Activated T-cell treated with anti-CD3 and anti-CD28 coated beads, Interleukin-2, amount 50 U/mL, for 72 hours (primary cell): Measurements from ENCODE around the gene ACAD8. TPM values are rescaled to one million over a fixed set of nuclear protein-coding genes. Genes with fewer than 3 reads are reported as not detected.

Experiments used
- ATAC-seq, 2 donors: fragments of 150-1000 bp; cut with Tn5 transposase; replicated peaks in 1 of 2; 2 replicates each; pipeline ENCODE4 v1.10.0; 2021; ENCODE audit warnings: moderate library complexity in 2 of 2, mild to moderate bottlenecking in 1 of 2
- DNase-seq, 2 donors: peaks; one replicate each; pipeline ENCODE4 v3.0.0; 2021 to 2022; ENCODE audit warnings: mixed read lengths in 1 of 2
- H3K27ac Mint-ChIP-seq: one replicate; pipeline ENCODE4 v1.8.0; 2022; ENCODE audit warnings: mild to moderate bottlenecking, moderate library complexity, mixed read lengths
- H3K27me3 Mint-ChIP-seq: one replicate; pipeline ENCODE4 v1.8.0; 2022; ENCODE audit warnings: low read depth, mixed read lengths
- H3K36me3 Mint-ChIP-seq, 2 donors: one replicate each; pipeline ENCODE4 v1.8.0; 2022; ENCODE audit warnings: mixed read lengths in 2 of 2, mild to moderate bottlenecking in 1 of 2; ENCODE audit not compliant: insufficient read depth in 2 of 2
- H3K4me1 Mint-ChIP-seq: one replicate; pipeline ENCODE4 v1.8.0; 2022; ENCODE audit warnings: low read depth, mixed read lengths
- H3K4me3 Mint-ChIP-seq, 2 donors: one replicate each; pipeline ENCODE4 v1.8.0; 2022; ENCODE audit warnings: mild to moderate bottlenecking in 2 of 2, mixed read lengths in 2 of 2, moderate library complexity in 2 of 2
- H3K9me3 Mint-ChIP-seq, 2 donors: one replicate each; pipeline ENCODE4 v1.8.0; 2022; ENCODE audit warnings: mixed read lengths in 2 of 2
- total RNA-seq, 2 donors: library from RNA; stranded (reverse); gene quantifications; one replicate each; pipeline ENCODE4 v1.2.3, GENCODE V29; 2022

Gene ACAD8
- total RNA-seq, 2 donors from 2014 or later, result 21.6 to 24.0 TPM

DNA sequence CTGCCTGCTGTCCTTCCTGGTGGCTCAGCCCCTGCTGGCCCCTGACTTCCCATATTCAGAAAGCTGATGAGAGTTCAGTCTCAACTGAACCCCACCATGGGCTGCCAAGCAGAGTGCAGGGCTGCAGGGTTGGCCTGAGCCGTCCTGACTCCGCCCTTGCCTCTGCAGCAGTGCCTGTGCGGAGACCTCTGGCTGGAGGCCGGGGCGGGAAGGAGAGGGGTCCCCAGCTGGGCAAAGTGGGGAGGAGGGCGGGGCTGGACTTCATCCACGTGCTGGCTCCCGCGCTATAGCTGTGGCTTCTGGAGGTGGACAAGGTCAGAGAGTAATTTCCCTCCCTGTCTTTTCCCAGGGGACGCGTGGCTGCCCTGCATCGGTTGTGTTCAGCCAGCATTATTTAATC is 36.4 kb downstream of the ACAD8 start:
- Mint-ChIP-seq H3K4me3 (no peak overlapping the region), H3K36me3 (peaks cover 0 to 1% of the 10 kb centered on the region in 2 donors), H3K27me3 (no peaks in the 10 kb centered on the region), H3K9me3 (no peaks in the 10 kb centered on the region), H3K4me1 (no peaks in the 10 kb centered on the region), H3K27ac (no peak overlapping the region)
- no peak for ATAC-seq
- no peak for DNase-seq

DNA sequence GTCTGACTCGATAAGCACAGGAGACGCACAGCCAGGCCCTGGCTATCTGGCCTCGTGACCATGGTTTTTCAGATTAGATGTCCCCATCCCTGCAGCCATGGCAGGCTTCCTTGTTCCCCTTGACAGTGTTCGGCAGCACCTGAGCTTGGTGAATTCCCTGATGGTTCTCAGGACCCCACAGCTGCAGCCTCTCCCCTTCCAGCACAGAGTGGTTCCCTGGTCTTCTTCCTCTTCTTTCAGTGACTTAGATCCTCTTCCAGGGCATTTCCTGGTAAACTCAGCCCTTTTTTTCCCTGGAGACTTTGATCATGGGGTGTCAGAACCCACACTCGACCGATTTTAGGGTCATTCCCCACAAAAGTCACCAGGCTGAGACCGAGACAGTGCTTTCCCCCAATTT is 37.3 kb downstream of the ACAD8 start:
- DNase-seq, result no peak
- no peaks in the 10 kb centered on the region for H3K4me1 Mint-ChIP-seq
- no peaks in the 10 kb centered on the region for H3K27me3 Mint-ChIP-seq
- no peak overlapping the region for H3K27ac Mint-ChIP-seq
- peaks cover 0 to 1% of the 10 kb centered on the region in 2 donors for H3K36me3 Mint-ChIP-seq
- H3K4me3 Mint-ChIP-seq, result no peak overlapping the region
- H3K9me3 Mint-ChIP-seq, result no peaks in the 10 kb centered on the region
- no peak for ATAC-seq

DNA sequence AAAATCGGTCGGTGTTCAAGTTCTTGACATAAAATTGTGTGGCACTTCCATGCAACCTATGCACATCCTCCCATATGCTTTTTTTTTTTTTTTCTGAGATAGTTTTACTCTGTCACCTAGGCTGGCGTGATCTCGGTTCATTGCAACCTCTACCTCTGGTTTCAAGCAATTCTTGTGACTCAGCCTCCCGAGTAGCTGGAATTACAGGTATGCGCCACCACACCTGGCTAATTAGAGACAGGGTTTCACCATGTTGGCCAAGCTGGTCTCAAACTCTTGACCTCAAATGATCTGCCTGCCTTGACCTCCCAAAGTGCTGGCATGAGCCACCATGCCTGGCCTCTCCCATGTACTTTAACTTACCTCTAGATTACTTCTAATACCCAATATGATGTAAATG is 37.8 kb downstream of the ACAD8 start:
- ATAC-seq (no peak), DNase-seq (no peak)
- peaks cover 0 to 1% of the 10 kb centered on the region in 2 donors for H3K36me3 Mint-ChIP-seq
- H3K9me3 Mint-ChIP-seq, result no peaks in the 10 kb centered on the region
- no peaks in the 10 kb centered on the region for H3K4me1 Mint-ChIP-seq
- H3K27me3 Mint-ChIP-seq, result no peaks in the 10 kb centered on the region
- H3K27ac Mint-ChIP-seq, result no peak overlapping the region
- no peak overlapping the region for H3K4me3 Mint-ChIP-seq

DNA sequence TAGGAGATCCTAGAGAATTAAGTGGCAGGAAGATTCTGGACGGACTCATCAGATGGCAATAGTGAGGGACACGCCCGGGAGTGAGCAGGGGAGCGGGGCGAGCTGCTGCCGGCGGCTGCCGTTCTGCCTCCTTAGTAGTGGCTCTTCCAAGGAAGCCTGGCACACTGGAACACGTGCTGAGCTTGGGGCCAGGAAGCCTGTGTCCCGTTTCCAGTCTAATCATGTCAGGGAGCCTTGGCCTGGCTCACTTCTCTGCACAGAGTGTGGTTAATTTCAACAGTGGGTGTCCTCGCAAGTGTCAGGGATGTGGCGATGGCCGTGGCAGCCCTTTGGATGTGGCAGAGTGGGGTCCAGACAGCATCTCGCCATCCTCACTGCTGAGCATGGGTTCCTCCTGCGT is 39.3 kb downstream of the ACAD8 start:
- ATAC-seq, result no peak
- no peaks in the 10 kb centered on the region for H3K9me3 Mint-ChIP-seq
- no peaks in the 10 kb centered on the region for H3K4me1 Mint-ChIP-seq
- no peak for DNase-seq
- peaks cover 0 to 1% of the 10 kb centered on the region in 2 donors for H3K36me3 Mint-ChIP-seq
- H3K4me3 Mint-ChIP-seq, result no peak overlapping the region
- no peaks in the 10 kb centered on the region for H3K27me3 Mint-ChIP-seq
- H3K27ac Mint-ChIP-seq, result no peak overlapping the region

DNA sequence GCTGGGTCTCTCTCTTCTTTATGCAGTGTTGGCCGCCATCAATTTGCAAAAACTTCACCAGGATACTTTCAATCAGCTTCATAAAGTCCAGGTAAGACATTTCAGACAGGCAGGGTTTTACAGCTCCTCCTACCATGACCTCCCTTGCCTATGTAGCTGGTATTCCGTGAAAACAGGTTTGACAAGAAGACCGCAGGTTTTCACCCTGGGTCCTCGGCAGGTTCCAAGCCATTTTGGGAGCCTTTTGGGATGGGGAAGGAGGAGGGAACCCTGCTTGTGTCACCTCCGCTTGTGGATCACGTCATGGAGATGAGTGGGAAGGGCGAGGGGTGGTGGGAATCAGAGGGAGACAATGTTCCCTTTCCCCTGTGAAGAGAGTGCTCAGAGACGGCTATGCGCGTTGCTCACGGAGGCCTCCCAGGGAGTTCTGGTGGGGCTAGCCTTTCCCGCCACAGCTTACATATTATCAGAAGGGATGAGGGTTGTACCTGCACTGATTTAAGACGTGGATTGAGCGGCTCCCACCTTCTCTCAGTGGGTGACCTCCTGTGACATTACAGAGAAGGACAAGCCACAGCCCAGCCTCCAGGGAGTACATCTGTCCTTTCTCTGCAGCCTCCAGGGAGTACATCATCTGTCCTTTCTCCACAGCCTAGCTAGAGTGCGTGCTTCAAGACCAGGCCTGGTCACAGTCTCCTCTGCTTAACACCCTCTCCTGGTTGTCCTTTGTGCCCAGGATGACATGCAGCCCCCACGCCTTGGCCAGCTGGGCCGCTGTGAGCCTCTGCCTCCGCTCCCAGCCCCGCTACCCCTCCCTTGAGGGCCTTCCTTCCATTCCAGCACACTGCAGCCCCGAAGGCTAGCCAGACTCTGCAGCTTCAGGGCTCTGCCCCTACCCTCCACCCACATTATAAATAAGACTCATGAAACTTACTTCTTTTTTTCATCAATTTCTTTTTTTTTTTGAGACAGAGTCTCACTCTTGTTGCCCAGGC is 40.0 kb downstream of the ACAD8 start:
- H3K9me3 Mint-ChIP-seq, result no peaks in the 10 kb centered on the region
- ATAC-seq, result no peak
- no peaks in the 10 kb centered on the region for H3K4me1 Mint-ChIP-seq
- no peak overlapping the region for H3K4me3 Mint-ChIP-seq
- peaks cover 0 to 1% of the 10 kb centered on the region in 2 donors for H3K36me3 Mint-ChIP-seq
- no peak for DNase-seq
- H3K27me3 Mint-ChIP-seq, result no peaks in the 10 kb centered on the region
- H3K27ac Mint-ChIP-seq, result no peak overlapping the region

DNA sequence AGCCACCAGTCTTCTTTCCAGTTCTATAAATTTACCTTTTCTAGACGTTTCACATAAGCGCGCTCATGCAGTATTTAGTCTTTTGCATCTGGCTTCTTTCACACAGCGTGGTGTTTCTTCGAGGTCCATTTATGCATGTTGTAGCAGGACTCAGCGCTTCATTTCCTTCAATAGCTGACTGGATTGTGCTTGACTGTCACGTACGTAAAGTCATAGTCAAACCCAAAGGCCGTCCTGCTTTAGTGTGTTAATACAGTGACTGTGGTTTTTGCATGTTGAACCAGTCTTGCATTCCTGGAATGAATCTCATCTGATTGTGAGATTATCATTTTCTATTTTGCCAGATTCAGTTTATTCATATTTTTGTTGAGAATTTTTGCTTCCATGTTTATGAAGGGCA is 41.3 kb downstream of the ACAD8 start:
- H3K4me1 Mint-ChIP-seq, result no peaks in the 10 kb centered on the region
- no peak overlapping the region for H3K27ac Mint-ChIP-seq
- no peaks in the 10 kb centered on the region for H3K9me3 Mint-ChIP-seq
- ATAC-seq, result peak; percentile 44 to 92
- H3K36me3 Mint-ChIP-seq, result peaks cover 0 to 4% of the 10 kb centered on the region in 2 donors
- no peaks in the 10 kb centered on the region for H3K27me3 Mint-ChIP-seq
- H3K4me3 Mint-ChIP-seq, result peak overlapping the region in 1 of 2 donors; percentile 19
- DNase-seq, result no peak

DNA sequence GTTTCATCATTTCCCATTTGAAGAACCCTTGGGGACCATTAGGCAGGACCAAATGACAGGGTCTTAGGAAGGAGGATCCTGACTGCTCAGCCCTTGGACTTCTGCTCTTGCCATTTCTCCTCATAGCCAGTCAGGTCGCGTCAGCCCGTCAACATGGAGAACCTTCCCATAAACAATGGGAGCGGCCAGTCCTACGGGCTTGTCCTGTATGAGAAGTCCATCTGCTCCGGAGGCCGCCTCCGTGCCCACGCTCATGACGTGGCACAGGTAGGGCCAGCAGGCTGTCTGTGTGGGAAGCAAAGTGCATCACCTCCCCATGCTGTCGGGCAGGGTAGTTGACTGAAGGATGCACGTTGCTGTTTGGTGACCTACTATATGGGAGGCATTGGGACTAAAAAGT is 58.9 kb downstream of the ACAD8 start:
- DNase-seq (no peak), ATAC-seq (no peak)
- H3K27ac Mint-ChIP-seq, result no peak overlapping the region
- no peak overlapping the region for H3K4me3 Mint-ChIP-seq
- no peaks in the 10 kb centered on the region for H3K27me3 Mint-ChIP-seq
- H3K9me3 Mint-ChIP-seq, result peaks cover 4 to 7% of the 10 kb centered on the region in 2 donors
- H3K36me3 Mint-ChIP-seq, result peaks cover 6 to 7% of the 10 kb centered on the region in 2 donors
- H3K4me1 Mint-ChIP-seq, result no peaks in the 10 kb centered on the region

DNA sequence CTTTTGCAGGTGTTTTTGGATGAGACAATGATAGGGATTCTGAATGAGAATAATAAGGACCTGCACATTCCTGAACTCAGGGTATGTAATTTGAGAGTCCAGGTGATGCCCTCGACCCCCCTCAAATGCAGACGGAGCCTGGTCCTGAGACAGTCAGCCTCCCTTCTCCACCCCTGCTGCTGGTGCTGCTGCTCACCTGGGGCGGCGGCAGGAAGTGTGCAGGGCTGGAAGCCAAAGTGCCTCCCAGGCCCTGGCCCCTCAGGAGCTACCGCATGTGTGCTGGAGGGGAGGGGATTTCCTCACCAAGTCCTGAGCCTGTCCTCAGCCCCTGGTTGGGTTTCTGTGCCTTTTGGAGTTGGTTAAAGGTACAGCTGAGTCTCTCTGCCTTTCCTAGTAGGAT is 59.4 kb downstream of the ACAD8 start:
- Mint-ChIP-seq H3K4me3 (no peak overlapping the region), H3K9me3 (peaks cover 2 to 7% of the 10 kb centered on the region in 2 donors), H3K4me1 (no peaks in the 10 kb centered on the region), H3K36me3 (peaks cover 4% of the 10 kb centered on the region in 2 donors), H3K27ac (no peak overlapping the region), H3K27me3 (no peaks in the 10 kb centered on the region)
- DNase-seq (no peak), ATAC-seq (no peak)

DNA sequence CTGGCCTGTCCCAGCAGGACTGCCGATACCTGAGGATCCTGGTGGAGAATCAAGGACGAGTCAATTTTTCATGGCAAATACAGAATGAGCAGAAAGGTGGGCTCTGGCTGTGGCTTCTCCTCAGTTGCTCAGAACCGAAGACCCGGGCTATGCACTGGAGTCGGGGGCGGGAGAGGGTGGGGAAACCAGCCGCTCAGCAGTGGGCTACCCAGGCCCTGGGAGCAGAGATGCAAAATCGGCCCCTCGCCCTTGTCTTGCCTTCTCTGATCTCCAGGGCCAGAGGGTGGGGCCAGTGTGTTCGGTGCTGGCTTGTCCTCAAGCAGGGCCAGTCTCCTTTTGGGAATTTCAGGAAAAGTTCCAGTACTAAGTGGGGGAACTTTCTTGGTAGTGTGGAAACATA is 60.0 kb downstream of the ACAD8 start:
- no peaks in the 10 kb centered on the region for H3K4me1 Mint-ChIP-seq
- no peaks in the 10 kb centered on the region for H3K27me3 Mint-ChIP-seq
- H3K9me3 Mint-ChIP-seq, result peaks cover 1 to 4% of the 10 kb centered on the region in 2 donors
- H3K36me3 Mint-ChIP-seq, result peaks cover 0 to 6% of the 10 kb centered on the region in 2 donors
- H3K27ac Mint-ChIP-seq, result no peak overlapping the region
- no peak overlapping the region for H3K4me3 Mint-ChIP-seq
- DNase-seq (no peak), ATAC-seq (no peak)

DNA sequence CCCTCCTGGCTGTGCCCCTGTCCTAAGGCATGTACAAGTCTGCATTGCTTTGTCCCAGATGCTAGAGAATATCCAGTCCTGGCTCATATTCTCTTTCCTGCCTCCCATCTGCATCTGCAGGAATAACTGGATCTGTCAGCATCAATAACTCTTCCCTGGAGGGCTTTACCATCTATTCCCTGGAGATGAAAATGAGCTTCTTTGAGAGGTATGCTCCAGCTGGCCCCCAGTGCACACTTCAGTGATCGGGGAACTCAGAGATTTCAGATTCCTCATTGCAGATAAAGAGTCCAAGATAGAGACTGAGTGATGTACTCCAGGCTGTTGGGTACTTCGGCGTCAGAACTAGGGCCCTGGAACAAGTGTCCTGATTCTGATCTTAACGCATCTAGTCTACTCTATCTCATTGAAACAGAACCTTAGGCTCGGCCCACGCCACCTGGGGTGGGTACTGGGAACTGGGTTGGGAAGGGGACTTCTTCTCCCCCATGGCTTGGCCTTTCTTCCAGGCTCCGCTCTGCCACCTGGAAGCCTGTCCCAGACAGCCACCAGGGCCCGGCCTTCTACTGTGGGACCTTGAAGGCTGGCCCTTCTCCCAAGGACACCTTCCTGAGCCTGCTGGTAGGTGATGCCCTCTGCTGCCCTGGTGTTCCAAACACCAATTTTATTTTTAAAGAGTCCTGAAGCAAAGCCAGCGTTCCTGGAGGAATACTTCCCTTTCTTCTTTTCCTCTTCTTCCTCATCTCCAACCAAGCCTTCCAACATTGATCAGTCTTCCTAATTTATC is 60.6 kb downstream of the ACAD8 start:
- Mint-ChIP-seq H3K9me3 (peaks cover 0 to 4% of the 10 kb centered on the region in 2 donors), H3K27me3 (no peaks in the 10 kb centered on the region), H3K36me3 (peaks cover 3 to 10% of the 10 kb centered on the region in 2 donors), H3K27ac (no peak overlapping the region), H3K4me3 (no peak overlapping the region), H3K4me1 (no peaks in the 10 kb centered on the region)
- no peak for ATAC-seq
- DNase-seq, result no peak

Other genes starting within 250 kb of the ACAD8 start
- gene JAM3, start 184.5 kb upstream of the ACAD8 start, total RNA-seq, result 1 to 10 TPM; 7.8 to 8.5 TPM
- 10 to 100 TPM; 65.8 to 75.6 TPM for gene NCAPD3, start 29.6 kb upstream of the ACAD8 start, total RNA-seq
- 10 to 100 TPM; 42.6 to 48.7 TPM for gene VPS26B, start 28.9 kb upstream of the ACAD8 start, total RNA-seq
- 10 to 100 TPM; 70.4 to 89.0 TPM for gene THYN1, start 216 bp upstream of the ACAD8 start, total RNA-seq
- 10 to 100 TPM; 13.0 to 13.6 TPM for gene GLB1L3, start 22.8 kb downstream of the ACAD8 start, total RNA-seq
- 1 to 10 TPM; 1.1 to 2.4 TPM for gene GLB1L2, start 78.4 kb downstream of the ACAD8 start, total RNA-seq
- under 1 TPM; 0.05 to 0.42 TPM for gene B3GAT1, start 158.7 kb downstream of the ACAD8 start, total RNA-seq